H9 (cell line): ENCODE data around the gene ASAP3. TPM values are rescaled to one million over a fixed set of nuclear protein-coding genes. Genes with fewer than 3 reads are reported as not detected.
"Not testable (repeated sequence)": the region's sequence is repeated elsewhere in the genome, so short reads cannot be mapped to it uniquely, and the experiment has no call there.

Source experiments
- DNase-seq: peaks from one replicate; pipeline ENCODE4 v3.0.0-alpha.2; 2017
- H2AFZ ChIP-seq: one replicate; pipeline ENCODE4 v1.6.1; 2013; ENCODE audit warnings: mild to moderate bottlenecking, low read length, control low read depth, moderate library complexity
- H2AK5ac ChIP-seq: 2 replicates; pipeline ENCODE4 v1.6.1; 2013; ENCODE audit warnings: low read length, control low read depth, mixed read lengths; ENCODE audit not compliant: insufficient read length
- H2BK120ac ChIP-seq: one replicate; pipeline ENCODE4 v1.6.1; 2013; ENCODE audit warnings: low read depth, mild to moderate bottlenecking, low read length, control low read depth, inconsistent platforms; ENCODE audit not compliant: poor library complexity, severe bottlenecking
- H2BK12ac ChIP-seq: 2 replicates; pipeline ENCODE4 v1.6.1; 2013; ENCODE audit warnings: low read length, control low read depth, mixed read lengths, low read depth; ENCODE audit not compliant: insufficient read length
- H2BK15ac ChIP-seq: 2 replicates; pipeline ENCODE4 v1.6.1; 2013; ENCODE audit warnings: low read depth, low read length, control low read depth
- H2BK20ac ChIP-seq: one replicate; pipeline ENCODE4 v1.6.1; 2013; ENCODE audit warnings: low read depth, mild to moderate bottlenecking, low read length, control low read depth, inconsistent platforms; ENCODE audit not compliant: poor library complexity, severe bottlenecking
- H2BK5ac ChIP-seq: 2 replicates; pipeline ENCODE4 v1.6.1; 2013; ENCODE audit warnings: low read length, control low read depth, mixed read lengths; ENCODE audit not compliant: insufficient read length
- H3K14ac ChIP-seq: 2 replicates; pipeline ENCODE4 v1.6.1; 2013; ENCODE audit warnings: low read length, control low read depth; ENCODE audit not compliant: insufficient read depth
- H3K18ac ChIP-seq: 2 replicates; pipeline ENCODE4 v1.6.1; 2013; ENCODE audit warnings: low read depth, mild to moderate bottlenecking, mixed read lengths, low read length, control low read depth; ENCODE audit not compliant: insufficient read length
- H3K23ac ChIP-seq: 2 replicates; pipeline ENCODE4 v1.6.1; 2013; ENCODE audit warnings: low read length, control low read depth, mixed read lengths, low read depth; ENCODE audit not compliant: insufficient read length
- H3K23me2 ChIP-seq: 2 replicates; pipeline ENCODE4 v1.6.1; 2013; ENCODE audit warnings: low read depth, mild to moderate bottlenecking, mixed read lengths, low read length, control low read depth; ENCODE audit not compliant: insufficient read length, poor library complexity, severe bottlenecking
- H3K27ac ChIP-seq: 2 replicates; pipeline ENCODE4 v1.5.1; 2013; ENCODE audit warnings: low read length, control low read depth, mixed read lengths, low read depth; ENCODE audit not compliant: insufficient read length
- H3K27me3 ChIP-seq: 2 replicates; pipeline ENCODE4 v1.6.1; 2013; ENCODE audit warnings: low read length, control low read depth, inconsistent platforms; ENCODE audit not compliant: insufficient read depth
- H3K4ac ChIP-seq: 2 replicates; pipeline ENCODE4 v1.6.1; 2013; ENCODE audit warnings: low read depth, mild to moderate bottlenecking, control low read depth, inconsistent platforms, low read length, moderate library complexity
- H3K4me1 ChIP-seq: 2 replicates; pipeline ENCODE4 v1.6.1; 2013; ENCODE audit warnings: low read length, control low read depth, inconsistent platforms; ENCODE audit not compliant: insufficient read depth
- H3K4me2 ChIP-seq: 2 replicates; pipeline ENCODE4 v1.6.1; 2013; ENCODE audit warnings: low read length, control low read depth, mixed read lengths; ENCODE audit not compliant: insufficient read length, insufficient read depth
- H3K56ac ChIP-seq: 2 replicates; pipeline ENCODE4 v1.6.1; 2013; ENCODE audit warnings: low read depth, mild to moderate bottlenecking, mixed read lengths, low read length, control low read depth; ENCODE audit not compliant: insufficient read length
- H3K79me1 ChIP-seq: 2 replicates; pipeline ENCODE4 v1.6.1; 2013; ENCODE audit warnings: low read depth, mild to moderate bottlenecking, moderate library complexity, low read length, control low read depth, inconsistent platforms; ENCODE audit not compliant: insufficient read depth, poor library complexity, severe bottlenecking
- H3K79me2 ChIP-seq: 2 replicates; pipeline ENCODE4 v1.6.1; 2013; ENCODE audit warnings: low read length, control low read depth, inconsistent platforms; ENCODE audit not compliant: insufficient read depth
- H3K9ac ChIP-seq: 2 replicates; pipeline ENCODE4 v1.6.1; 2013; ENCODE audit warnings: low read length, control low read depth, mixed read lengths; ENCODE audit not compliant: insufficient read length; ENCODE audit errors: extremely low read depth
- H3K9me3 ChIP-seq: one replicate; pipeline ENCODE4 v1.6.1; 2013; ENCODE audit warnings: low read depth, low read length, inconsistent platforms; ENCODE audit not compliant: control insufficient read depth
- H3T11ph ChIP-seq: one replicate; pipeline ENCODE4 v1.6.1; 2013; ENCODE audit warnings: mild to moderate bottlenecking, low read length, control low read depth, inconsistent platforms
- H4K20me1 ChIP-seq: one replicate; pipeline ENCODE4 v1.6.1; 2013; ENCODE audit not compliant: control insufficient read depth, insufficient read length, insufficient read depth
- H4K5ac ChIP-seq: 2 replicates; pipeline ENCODE4 v1.6.1; 2013; ENCODE audit warnings: low read depth, mild to moderate bottlenecking, mixed read lengths, low read length, control low read depth; ENCODE audit not compliant: insufficient read length
- H4K8ac ChIP-seq: replicated peaks from 2 replicates; pipeline ENCODE4 v1.6.1; 2013; ENCODE audit warnings: low read length, control low read depth, mixed read lengths, low read depth; ENCODE audit not compliant: insufficient read length
- H4K91ac ChIP-seq: 2 replicates; pipeline ENCODE4 v1.6.1; 2013; ENCODE audit warnings: low read depth, mild to moderate bottlenecking, moderate library complexity, mixed read lengths, low read length, control low read depth; ENCODE audit not compliant: insufficient read length
- H3K27ac Mint-ChIP-seq, 3 experiments: 2 replicates in 2 of 3; 3 replicates in 1 of 3; pipeline ENCODE4 v1.8.0; 2020 to 2021; ENCODE audit warnings: mixed read lengths in 3 of 3, mild to moderate bottlenecking in 1 of 3, moderate library complexity in 1 of 3
- H3K27me3 Mint-ChIP-seq: 2 replicates; pipeline ENCODE4 v1.8.0; 2021; ENCODE audit warnings: low read depth, mild to moderate bottlenecking, moderate library complexity, mixed read lengths
- H3K36me3 Mint-ChIP-seq, 3 experiments: 2 replicates in 2 of 3; 3 replicates in 1 of 3; pipeline ENCODE4 v1.8.0; 2020 to 2021; ENCODE audit warnings: low read depth in 3 of 3, mixed read lengths in 3 of 3; ENCODE audit not compliant: insufficient read depth in 1 of 3
- H3K4me1 Mint-ChIP-seq, 2 experiments: 2 replicates each; pipeline ENCODE4 v1.8.0; 2020; ENCODE audit warnings: mixed read lengths in 2 of 2
- H3K4me3 Mint-ChIP-seq, 2 experiments: 2 replicates in 1 of 2; 3 replicates in 1 of 2; pipeline ENCODE4 v1.8.0; 2020 to 2021; ENCODE audit warnings: mild to moderate bottlenecking in 2 of 2, mixed read lengths in 2 of 2, moderate library complexity in 1 of 2
- H3K9me3 Mint-ChIP-seq, 2 experiments: 2 replicates in 1 of 2; 3 replicates in 1 of 2; pipeline ENCODE4 v1.8.0; 2020; ENCODE audit warnings: mild to moderate bottlenecking in 2 of 2, mixed read lengths in 2 of 2, moderate library complexity in 1 of 2
- WGBS: extraction: QIAGEN DNeasy Blood & Tissue Kit; methylation state at CpG from one replicate; pipeline ENCODE4 v1.1.7; 2013; ENCODE audit warnings: missing lambda C conversion rate, low lambda C conversion rate, mixed read lengths; ENCODE audit not compliant: insufficient read length; ENCODE audit errors: extremely low coverage; 5-methylcytosine and 5-hydroxymethylcytosine counted together
- total RNA-seq: library from RNA; stranded (reverse); gene quantifications from 2 replicates; pipeline ENCODE4 v1.2.1, GENCODE V29; 2021
- TF ChIP-seq, protein P1 (sequence below): fragments of 200-600 bp; sonication (generic); conservative IDR thresholded peaks from 3 replicates; pipeline ENCODE4 v1.8.0; 2021; ENCODE audit warnings: antibody characterized with exemption, mild to moderate bottlenecking

Gene ASAP3
- total RNA-seq, 1 experiment from 2014 or later, result 26.7 TPM

DNA sequence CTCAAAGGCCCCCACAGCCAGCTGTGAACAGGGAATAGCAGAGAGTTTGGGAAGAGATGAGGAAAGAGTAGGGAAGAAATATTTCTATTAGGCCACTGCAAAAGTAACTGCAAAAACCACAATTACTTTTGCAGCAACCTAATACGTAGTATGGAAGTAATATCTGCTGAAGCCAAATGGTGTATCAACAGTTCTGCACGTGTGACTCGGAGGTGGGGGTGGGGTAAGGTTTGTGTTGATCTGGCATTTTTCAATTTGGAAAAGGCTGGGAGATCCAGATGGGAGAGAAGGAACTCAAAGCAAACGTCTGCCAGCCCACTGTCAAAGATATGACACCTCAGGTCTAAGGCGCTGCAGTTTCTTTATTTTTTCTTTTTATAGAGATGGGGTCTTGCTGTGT lies 103.3 kb downstream of the ASAP3 start:
- Mint-ChIP-seq H3K27me3 (no peaks in the 10 kb centered on the region), H3K36me3 (no peaks in the 10 kb centered on the region), H3K27ac (no peak overlapping the region), H3K4me1 (no peaks in the 10 kb centered on the region), H3K9me3 (no peaks in the 10 kb centered on the region), H3K4me3 (no peak overlapping the region)
- no peak overlapping the region for H3K56ac ChIP-seq
- H3K4me2 ChIP-seq, result no peak overlapping the region
- H2AK5ac ChIP-seq, result no peak overlapping the region
- H3T11ph ChIP-seq, result no peak overlapping the region
- H3K27me3 ChIP-seq, result peaks cover 24% of the 10 kb centered on the region; the same call in 1 of the 2 replicates
- no peak overlapping the region for H2AFZ ChIP-seq
- H2BK20ac ChIP-seq, result no peak overlapping the region
- no peaks in the 10 kb centered on the region for H3K9me3 ChIP-seq
- no peak overlapping the region for H4K91ac ChIP-seq
- no peaks in the 10 kb centered on the region for H3K23me2 ChIP-seq
- no peak overlapping the region for H2BK15ac ChIP-seq
- H3K9ac ChIP-seq, result no peak overlapping the region
- H3K14ac ChIP-seq, result no peak overlapping the region
- WGBS, result no CpG with 5 or more reads among the region's 5 CpGs
- H3K23ac ChIP-seq, result no peak overlapping the region
- TF ChIP-seq, protein P1, sequence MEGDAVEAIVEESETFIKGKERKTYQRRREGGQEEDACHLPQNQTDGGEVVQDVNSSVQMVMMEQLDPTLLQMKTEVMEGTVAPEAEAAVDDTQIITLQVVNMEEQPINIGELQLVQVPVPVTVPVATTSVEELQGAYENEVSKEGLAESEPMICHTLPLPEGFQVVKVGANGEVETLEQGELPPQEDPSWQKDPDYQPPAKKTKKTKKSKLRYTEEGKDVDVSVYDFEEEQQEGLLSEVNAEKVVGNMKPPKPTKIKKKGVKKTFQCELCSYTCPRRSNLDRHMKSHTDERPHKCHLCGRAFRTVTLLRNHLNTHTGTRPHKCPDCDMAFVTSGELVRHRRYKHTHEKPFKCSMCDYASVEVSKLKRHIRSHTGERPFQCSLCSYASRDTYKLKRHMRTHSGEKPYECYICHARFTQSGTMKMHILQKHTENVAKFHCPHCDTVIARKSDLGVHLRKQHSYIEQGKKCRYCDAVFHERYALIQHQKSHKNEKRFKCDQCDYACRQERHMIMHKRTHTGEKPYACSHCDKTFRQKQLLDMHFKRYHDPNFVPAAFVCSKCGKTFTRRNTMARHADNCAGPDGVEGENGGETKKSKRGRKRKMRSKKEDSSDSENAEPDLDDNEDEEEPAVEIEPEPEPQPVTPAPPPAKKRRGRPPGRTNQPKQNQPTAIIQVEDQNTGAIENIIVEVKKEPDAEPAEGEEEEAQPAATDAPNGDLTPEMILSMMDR, result no peak
- no peaks in the 10 kb centered on the region for H3K79me2 ChIP-seq
- H4K8ac ChIP-seq, result no peak overlapping the region
- no peak overlapping the region for H4K5ac ChIP-seq
- no peak overlapping the region for H2BK12ac ChIP-seq
- DNase-seq, result no peak
- H2BK120ac ChIP-seq, result no peak overlapping the region
- H3K27ac ChIP-seq, result no peak overlapping the region
- H2BK5ac ChIP-seq, result no peak overlapping the region
- no peak overlapping the region for H3K4ac ChIP-seq
- no peaks in the 10 kb centered on the region for H3K4me1 ChIP-seq
- H3K79me1 ChIP-seq, result no peaks in the 10 kb centered on the region
- H3K18ac ChIP-seq, result no peak overlapping the region
- no peaks in the 10 kb centered on the region for H4K20me1 ChIP-seq

DNA sequence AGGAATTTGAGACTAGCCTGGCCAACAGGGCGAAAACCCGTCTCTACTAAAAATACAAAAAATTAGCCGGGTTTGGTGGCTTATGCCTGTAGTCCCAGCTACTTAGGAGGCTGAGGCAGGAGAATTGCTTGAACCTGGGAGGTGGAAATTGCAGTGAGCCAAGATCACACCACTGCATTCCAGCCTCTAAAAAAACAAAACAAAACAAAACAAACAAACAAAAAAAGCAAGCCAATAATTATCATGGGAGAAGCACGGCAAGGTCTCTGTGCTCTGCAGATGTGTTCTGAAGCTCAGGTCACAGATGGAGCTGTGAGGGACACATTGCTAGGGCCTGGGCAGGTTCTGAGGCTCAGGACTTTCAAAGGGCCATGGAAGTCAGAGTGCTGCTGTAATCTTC lies 103.7 kb downstream of the ASAP3 start:
- H3K14ac ChIP-seq, H2AK5ac ChIP-seq, H2BK120ac ChIP-seq, H3K4me1 Mint-ChIP-seq, H3K4me3 Mint-ChIP-seq, H3K56ac ChIP-seq, H3K23me2 ChIP-seq, H3K9me3 ChIP-seq, H2BK15ac ChIP-seq, H3K79me1 ChIP-seq, H2BK20ac ChIP-seq, H4K8ac ChIP-seq, DNase-seq, H2BK12ac ChIP-seq, H3K27ac Mint-ChIP-seq, H2AFZ ChIP-seq, H3K18ac ChIP-seq, H3K9me3 Mint-ChIP-seq, H2BK5ac ChIP-seq, H3T11ph ChIP-seq, H4K5ac ChIP-seq, H4K20me1 ChIP-seq, H3K4ac ChIP-seq, H3K27ac ChIP-seq, H3K4me1 ChIP-seq, H3K36me3 Mint-ChIP-seq, H3K27me3 Mint-ChIP-seq, H3K79me2 ChIP-seq, H3K4me2 ChIP-seq, H4K91ac ChIP-seq, H3K23ac ChIP-seq, H3K9ac ChIP-seq: not testable (repeated sequence)
- no CpG with 5 or more reads among the region's 4 CpGs for WGBS
- peaks cover 25% of the 10 kb centered on the region; the same call in 1 of the 2 replicates for H3K27me3 ChIP-seq
